GM19455 (cell line): ENCODE measurements around the gene SARDH.

Source experiments
- ATAC-seq: cut with Tn5 transposase; IDR thresholded peaks from one replicate; pipeline ENCODE4 v1.9.1; 2021; ENCODE audit not compliant: unreplicated experiment

SARDH gene

GRCh38 chr9:133737774-133738639, at the start of gene SARDH:
Gene SARDH (minus strand): TSS chr9:133738352. CDS start chr9:133734173, 4,179 bp downstream.
- no peak for ATAC-seq

DNA sequence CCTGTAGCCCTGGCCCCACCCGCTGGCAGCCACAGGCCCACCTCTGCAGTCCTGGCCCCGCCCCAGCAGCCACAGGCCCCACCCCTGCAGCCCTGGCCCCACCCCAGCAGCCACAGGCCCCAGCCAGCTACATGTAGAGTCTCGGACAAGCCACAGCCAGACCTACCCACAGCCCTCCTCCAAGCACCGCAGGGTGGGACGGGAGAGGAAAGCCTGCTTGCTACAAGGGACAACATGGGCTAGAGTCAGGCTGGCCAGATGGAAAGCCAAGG, 49.5 kb upstream of the SARDH start:
- peak; percentile 62 for ATAC-seq

- no peak for ATAC-seq
These were observed 49.0 kb upstream of the SARDH start for GRCh38 chr9:133786907-133787753.

DNA sequence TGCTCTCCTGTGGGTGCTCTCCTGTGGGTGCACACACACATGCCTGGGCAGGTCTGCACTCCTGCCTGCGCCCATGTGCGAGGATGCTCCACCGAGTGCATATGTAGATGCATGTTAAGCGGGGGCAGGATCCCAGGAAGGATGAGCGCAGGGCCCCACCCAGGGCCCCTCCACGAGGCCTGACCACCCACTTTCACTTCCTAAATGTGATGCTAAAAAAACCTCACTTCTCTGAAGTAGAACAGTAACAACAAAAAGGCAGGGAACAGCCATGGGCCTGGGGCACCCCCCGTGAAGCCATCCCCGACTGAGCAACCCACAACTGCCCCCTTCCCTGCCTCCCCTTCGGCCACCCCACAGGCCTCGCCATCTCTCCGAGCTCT, 48.2 kb upstream of the SARDH start:
- no peak for ATAC-seq

GRCh38 chr9:133785753-133786370, 47.7 kb upstream of the SARDH start:
- no peak for ATAC-seq

DNA sequence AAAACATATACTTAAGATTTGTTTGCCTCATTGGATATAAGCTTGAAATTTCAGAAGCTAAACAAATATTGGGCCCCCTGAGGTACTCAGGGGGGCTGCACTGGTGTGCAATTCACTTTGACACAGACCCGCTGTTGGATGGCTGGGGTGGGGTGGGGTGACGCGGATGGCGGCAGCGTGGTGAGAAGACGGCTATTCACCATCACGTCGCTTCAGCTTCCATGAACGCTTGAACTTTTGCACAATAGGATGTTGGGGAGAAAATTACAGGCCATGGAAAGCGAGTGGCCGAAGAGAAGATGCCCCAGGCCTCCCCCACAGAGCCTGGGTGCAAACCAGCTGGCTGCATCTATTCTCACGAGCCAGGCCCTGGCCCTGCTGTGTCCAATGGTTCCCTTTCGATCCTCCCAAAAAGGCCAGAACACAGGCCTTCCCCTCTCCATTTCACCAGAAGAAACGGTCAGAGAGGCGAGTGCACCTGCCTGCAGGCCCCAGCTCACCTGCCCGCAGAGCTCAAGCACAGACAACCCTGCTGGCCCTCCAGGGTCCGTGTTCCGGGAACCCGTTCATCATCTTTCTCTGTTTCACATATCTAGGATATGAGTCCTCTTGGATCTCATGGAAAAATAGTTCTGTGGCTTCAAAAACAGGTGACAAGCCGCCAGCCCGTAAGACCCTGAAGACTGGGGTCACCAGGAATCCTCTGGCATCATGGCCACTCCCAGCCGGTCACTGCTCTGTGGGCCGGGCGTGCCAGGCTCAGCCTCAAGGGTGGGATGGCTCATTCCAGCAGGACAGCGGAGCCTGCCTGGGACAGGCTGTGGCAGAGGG, 46.8 kb upstream of the SARDH start:
- ATAC-seq: no peak

DNA sequence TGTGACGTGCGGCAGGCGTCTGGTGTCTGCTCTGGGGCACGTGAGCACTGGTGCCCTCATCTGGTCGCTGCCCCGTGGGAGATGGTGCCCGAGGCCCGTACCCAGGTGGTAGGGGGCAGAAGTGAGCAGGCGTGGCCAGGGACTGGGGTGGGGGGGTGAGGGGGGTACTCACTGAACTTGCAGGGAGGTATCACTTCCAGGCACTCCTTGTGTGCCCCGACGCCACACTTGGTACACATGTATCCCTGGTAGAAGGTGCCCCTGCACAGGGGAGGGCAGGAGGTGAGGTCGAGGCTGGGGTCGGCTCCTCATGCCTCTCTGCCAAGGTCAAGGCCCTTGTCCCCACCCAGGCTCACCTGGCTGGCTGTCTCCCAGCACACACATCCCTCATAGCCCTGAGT, 45.2 kb upstream of the SARDH start:
- no peak for ATAC-seq

DNA sequence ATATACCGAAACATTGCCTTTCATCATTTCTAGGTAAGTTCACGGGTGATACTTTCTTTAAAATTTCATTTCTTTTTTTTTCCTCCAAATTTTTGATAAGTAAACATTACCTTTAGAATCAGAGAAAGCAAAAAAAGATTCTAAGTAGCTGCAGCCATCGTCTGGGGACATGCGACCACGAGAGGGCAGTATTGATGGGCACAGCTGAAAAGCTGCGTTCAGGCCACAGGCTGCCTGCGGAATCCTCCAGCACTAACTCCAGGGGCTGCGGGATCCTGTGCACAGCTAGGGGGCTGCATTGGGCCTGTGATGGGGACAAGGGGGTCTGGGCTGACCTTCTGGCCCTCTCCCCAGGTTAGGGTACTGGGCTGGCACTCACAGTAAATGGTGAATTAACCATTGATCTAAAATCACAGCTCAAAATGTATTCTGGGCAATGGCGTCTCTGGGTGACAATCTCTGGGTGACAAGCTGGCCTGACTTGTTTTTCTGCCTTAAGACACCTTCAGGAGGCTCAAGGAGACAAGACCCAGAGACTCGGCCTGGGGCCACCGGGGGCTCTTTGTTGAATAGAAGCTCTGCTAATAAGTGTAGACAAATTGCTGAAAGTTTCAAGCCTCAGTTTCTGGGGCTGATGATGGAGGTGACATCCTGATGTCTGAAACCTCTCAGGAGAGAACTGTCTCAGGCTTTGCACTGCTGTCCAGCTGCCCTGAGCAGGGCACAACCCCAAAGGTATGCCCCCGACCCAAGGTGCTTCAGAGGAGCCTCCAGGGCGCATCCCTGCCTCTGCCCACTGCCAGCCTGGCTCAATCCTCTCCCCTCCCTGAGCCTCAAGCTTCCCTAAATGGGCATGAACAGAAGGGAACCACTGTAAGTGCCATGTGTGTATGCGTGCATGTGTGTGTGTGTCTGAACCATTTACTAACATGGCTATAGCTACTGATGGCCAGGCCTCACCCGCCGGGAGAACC, 44.3 kb upstream of the SARDH start:
- ATAC-seq: no peak

DNA sequence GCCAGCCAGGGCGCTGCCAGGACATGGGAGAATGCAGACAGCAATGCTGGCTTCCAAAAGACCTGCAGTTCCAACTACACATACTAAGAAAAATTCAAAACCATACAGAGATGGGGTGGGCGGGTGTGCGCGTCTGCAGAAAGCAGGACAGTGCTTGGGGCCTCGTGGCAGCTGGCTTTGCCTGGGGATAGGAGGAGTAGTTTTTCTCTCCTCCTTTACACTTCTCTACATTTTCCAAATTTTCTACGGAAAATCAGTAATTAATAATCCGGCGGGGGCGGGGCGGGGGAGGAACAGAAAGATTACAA, 43.6 kb upstream of the SARDH start:
- ATAC-seq: no peak

- no peak for ATAC-seq
These were observed 43.0 kb upstream of the SARDH start for GRCh38 chr9:133780962-133781827.

- no peak for ATAC-seq
These were observed 42.3 kb upstream of the SARDH start for GRCh38 chr9:133780404-133780945.

GRCh38 chr9:133779516-133780403, 41.6 kb upstream of the SARDH start:
- no peak for ATAC-seq

GRCh38 chr9:133779081-133779480, 40.9 kb upstream of the SARDH start:
- ATAC-seq: no peak

DNA sequence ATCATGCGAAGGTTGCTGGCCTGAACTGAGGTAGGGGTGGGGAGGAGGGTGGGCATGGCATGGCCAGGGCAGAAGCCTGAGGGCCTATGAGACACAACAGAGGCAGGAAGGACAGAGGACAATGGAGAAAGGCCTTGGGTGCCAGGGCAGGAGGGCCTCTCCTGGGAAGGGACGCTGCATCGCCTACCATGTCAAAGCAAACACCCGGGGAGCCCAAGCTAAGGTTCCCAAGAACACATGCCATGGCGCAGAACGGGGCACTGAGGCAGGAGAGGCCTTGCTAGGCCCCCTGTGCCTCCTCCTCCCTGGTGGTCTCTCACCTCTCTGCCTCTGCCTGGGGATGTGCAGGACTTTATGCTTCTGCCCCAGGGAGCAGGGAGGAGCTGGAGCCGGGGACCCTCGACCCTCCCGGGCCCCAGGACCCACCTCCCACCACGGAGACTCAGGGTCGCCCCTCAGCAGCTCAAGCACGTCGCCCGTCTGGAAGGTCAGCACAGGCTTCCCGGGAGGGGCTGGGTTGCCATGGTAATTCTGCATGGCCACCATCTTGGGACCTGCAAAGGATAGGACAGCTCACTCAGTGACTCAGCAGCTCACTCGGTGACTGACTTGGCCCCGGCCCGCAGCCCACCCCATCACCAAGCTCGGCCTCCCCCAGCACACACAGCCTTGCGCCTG, 40.3 kb upstream of the SARDH start:
- no peak for ATAC-seq

DNA sequence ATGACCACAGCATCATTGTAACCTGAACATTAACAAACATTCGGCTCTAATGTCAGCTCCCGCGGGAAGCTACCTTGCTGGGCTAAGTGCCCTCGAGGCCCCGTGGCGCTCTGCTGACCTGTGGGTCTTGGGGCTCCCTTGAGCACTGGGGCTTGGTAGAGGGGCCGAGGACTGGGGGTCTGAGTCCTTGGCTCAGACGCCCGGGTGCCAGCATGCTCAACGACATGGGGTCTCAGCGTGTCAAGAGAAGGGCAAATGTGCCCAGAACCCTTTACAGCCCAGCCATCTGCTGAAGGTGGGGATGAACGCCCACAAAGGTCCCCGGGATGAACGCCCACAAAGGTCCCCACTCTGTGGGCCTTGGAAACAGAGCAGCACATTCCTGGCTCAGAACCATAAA, 39.7 kb upstream of the SARDH start:
- no peak for ATAC-seq

DNA sequence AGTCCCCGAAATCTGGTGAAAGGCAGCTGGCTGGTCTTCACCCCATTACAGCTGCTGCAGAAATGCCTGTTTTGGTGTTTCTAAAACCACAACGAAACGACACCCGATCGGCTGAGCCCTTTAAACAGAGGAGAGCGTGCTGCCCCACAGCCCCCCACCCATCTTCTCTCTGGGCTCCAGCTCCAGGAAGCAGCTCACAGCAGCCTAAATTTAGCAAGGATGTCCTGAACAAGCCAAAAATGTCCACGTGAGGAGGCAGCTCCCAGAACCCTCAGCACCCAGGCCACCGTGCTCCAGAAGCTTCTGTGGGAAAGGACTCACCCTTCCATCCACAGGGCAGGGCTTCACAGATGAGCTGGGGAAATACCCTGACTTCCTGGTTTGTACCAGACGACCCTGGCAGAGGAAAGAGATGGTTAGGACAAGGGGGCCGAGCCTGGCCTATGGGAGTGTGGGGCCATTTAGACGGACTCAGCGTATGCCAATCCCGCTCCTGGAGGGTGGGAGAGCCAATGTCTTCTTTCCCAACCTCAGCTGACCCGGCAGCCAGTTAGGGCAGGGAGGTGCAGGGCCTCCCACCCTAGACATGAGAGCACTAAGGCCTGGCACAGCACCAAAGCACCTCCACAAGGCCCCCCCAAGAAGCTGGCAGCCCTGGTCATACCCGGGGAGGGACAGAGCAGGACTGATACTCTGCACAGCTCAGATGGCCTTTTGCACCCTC, 39.1 kb upstream of the SARDH start:
- no peak for ATAC-seq
